DMS79 treated with DMSO at 0.1 percent for 48 hours (cell line): ENCODE data around the gene LRFN5.
"Not testable (repeated sequence)": the region's sequence is repeated elsewhere in the genome, so short reads cannot be mapped to it uniquely, and the experiment has no call there.

Experiments used
- DNase-seq: peaks from one replicate; lab custom pipeline; 2025; lab: John Stamatoyannopoulos, UW

The LRFN5 gene

DNA sequence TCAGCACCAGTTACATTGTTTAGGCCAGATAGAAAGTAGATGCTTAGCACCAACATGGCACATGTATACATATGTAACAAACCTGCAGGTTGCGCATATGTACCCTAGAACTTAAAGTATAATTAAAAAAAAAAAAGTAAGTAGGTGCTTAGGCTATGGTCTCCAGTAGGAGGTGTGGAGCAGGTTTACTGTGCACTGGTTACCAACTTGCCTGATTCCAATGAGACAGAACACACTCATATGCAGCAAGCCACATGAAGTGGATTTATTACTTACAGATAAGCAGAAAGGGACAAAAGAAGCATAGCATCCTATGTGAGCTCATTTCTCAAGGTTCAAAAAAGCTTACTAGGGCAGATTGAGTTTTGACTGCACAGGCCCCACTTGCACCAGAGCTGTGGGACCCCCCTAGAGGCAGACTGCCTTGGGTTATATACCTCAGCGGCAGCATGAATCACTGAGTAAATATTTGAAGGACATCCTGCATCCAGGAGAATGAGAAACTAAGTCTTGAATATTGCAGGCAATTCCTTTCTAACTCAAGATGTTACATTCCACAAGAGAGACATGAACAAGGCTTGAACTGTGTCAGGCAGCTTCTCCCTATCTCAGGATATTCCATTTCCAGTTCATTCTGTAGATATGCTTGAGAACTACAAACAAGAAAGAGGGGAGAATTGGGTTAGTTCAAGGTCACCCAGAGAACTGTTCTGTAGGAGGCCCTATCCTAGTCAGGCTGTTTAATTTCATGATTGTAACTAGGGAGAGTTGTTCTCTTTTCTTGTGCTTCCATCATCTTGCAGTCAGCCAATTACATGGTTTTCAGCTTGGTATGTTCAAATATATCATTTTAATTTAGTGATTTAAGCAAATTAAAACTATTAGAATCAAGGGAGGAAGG is 30.1 kb downstream of the LRFN5 start:
- no peak for DNase-seq

GRCh38 chr14:41641690-41642089 is 35.0 kb downstream of the LRFN5 start:
- no peak for DNase-seq

DNA sequence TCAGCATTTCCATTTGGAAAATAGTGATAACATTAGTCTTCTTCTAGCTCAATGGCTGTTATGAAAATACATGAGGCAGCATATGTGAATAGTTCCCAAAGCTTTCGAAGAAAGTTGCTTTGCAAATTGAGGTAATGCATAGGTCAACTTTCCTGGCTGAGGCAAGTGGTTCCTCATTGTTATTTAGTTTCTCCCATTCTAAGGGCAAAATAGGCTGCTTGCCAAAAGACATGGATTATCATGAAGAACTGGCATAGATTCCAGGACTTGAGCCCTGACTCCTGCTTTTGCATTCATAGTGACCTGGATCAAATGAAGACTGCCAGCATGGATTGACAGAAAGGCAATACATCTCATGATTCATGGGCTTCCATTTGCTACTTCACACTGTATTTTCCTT is 35.7 kb downstream of the LRFN5 start:
- no peak for DNase-seq

DNA sequence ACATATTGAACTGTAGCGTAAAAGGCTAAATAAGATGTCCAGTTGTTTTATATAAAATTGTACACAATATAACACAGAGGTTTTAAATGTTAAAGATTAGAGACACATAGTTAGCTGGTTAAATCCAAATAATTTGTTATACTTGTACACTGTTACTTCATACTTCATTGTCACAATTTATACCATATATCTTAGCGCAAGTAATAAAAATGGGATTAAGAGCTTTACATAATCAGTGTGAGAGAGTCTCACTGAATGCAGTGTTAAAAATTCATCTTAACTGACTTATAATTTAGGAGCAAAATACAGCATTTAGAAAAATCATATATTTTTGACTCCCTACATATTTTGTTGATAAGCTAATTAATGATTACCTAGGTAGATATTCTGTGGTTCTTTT is 36.1 kb downstream of the LRFN5 start:
- no peak for DNase-seq

- no peak for DNase-seq
Measured at GRCh38 chr14:41644606-41645005, 37.9 kb downstream of the LRFN5 start.

GRCh38 chr14:41650802-41651201 is 44.1 kb downstream of the LRFN5 start:
- no peak for DNase-seq

DNA sequence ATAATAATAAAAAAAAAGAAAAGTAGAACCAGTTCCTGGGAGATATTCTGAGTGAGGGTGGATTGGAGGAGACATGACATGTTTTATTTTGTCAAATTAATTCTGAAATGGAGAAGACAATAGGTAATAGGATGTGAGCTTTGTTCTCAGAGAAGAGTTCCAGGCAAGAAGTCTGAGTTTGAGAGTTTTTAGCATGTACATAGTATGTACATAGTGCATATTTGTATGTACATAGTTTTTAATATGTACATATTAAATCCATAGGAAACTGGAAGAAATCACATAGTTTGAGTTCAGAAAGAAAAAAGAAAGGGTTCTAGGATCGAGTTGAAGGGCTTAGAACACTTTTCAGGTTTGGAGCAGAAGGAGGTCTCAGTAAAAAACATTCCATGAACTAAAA is 47.5 kb downstream of the LRFN5 start:
- no peak for DNase-seq

DNA sequence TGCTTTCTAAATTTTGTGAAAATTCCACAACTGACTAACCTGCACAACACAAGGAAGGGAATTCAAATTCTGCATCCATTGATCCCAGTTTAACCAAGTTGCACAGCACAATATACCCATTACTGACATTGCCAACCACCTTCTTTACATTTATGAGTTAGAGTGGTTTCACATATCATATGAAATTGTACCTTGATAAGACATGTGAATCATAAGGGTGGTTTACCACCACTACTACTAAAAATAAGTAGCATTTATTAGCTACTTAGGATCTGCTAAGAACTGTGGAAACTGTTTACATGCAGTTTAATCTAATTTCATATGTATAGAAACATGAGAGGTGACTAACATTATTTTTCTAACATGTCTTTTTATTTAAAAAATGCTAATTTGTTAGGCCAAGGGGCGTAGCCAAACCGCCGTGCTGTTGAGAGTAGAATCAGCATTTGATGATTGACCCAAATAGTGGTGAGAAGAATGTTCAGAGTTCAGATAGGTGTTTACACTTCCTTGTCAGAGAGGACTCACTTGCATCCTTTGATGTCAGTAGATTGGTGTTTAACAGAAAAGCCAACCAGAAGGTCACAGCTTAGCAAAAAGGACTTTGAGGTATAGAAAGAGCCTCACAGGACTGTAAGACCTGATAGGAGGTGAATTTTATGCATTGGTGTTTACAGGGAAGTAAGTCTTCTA is 56.2 kb downstream of the LRFN5 start:
- no peak for DNase-seq

DNA sequence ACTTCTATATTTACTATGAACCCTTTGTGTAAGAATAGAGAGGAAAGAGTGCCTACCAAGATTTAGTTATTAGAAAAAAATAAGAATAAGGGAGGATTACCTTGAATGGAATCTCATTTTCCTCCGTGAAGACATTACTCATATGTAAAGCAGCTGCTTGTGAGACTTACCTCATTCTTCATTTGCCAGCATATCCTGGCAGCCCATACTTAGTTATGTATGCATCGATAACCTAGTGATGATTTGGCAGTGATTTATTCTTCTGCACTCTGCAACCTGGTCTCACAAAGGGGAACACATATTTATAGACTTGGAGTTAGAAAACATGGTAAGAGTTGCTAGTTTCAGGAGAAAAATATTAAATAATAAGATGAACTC is 56.8 kb downstream of the LRFN5 start:
- no peak for DNase-seq

DNA sequence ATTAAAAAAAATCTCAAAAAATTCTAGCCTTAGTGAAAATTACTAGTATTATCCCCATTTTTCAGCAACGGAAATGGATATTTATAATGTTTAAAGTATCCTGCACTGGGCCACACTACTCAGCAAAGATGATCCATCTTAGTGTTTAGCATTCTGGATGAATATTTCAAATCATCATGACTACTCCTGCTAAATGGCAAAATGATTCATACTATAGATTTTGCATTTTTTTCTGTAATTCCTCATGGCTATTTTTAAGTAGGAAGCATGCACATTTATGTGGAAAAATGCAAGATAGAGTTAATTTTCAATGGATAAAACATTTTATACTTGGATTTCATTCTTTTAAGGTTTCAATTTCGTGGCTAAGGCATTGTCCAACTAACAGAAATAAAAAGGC is 59.6 kb downstream of the LRFN5 start:
- no peak for DNase-seq

DNA sequence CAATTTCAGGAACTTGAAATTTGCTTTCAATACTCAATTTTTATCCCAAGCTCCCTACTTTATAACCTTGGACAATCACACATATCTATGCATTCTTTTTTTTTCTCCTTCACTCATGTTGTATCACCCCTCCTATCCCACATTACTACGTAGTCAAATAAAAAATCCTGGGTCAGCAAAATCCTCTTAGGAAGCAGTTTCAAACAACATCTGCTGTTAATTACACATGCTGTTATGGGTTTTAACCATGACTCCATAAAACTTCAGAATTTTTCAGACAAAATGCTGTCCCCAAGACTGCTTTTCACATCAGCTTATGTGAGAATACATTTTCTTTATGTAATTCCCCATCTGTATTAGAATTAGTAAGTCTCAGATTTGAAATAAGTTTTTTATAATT is 61.7 kb downstream of the LRFN5 start:
- no peak for DNase-seq

- DNase-seq: not testable (repeated sequence)
Measured at GRCh38 chr14:41673601-41674000, 66.9 kb downstream of the LRFN5 start.

DNA sequence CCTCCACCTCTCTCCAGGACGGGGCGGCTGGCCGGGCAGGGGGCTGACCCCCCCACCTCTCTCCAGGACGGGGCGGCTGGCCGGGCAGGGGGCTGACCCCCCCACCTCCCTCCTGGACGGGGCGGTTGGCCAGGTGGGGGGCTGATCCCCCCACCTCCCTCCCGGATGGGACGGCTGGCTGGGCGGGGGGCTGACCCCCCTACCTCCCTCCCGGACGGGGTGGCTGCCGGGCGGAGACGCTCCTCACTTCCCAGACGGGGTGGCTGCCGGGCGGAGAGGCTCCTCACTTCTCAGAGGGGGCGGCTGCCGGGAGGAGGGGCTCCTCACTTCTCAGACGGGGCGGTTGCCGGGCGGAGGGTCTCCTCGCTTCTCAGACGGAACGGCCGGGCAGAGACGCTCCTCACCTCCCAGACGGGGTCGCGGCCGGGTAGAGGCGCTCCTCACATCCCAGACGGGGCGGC is 67.9 kb downstream of the LRFN5 start:
- not testable (repeated sequence) for DNase-seq

- no peak for DNase-seq
Measured at GRCh38 chr14:41699486-41699885, 92.8 kb downstream of the LRFN5 start.

DNA sequence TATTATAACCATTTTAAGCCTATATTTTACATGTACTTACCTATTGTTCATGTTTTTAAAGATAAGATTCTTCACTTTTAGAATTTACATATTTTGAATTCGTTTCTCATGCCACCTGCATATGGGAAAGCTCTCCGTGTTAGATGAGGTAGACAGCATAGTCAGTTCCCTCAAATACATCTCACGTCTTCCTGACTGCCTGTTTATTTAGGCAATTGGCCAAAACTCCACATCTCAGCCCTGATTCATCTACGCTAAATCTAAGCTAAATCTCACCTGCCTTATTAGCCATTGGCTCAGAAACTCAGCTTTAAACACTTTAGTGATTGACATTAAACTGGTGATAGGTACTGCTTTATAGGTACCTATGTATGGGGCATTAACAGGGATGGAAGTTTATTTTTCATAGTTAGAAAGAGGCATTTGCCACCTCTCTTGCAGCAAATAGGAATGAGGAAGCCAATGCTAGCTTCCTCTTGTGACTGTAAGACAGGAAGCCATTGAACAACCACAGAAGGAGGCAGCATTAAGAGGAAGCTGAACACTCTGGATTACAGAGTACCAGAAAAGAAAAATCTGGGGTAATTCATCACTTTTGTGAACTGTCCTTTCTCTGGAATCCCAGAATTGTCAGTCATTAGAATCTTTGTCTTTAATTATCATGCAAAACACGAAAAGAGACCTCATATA is 111.9 kb downstream of the LRFN5 start:
- peak; percentile 31 for DNase-seq

GRCh38 chr14:41739203-41739602 is 132.5 kb downstream of the LRFN5 start:
- DNase-seq: no peak

GRCh38 chr14:41743140-41743539 is 136.5 kb downstream of the LRFN5 start:
- DNase-seq: no peak

DNA sequence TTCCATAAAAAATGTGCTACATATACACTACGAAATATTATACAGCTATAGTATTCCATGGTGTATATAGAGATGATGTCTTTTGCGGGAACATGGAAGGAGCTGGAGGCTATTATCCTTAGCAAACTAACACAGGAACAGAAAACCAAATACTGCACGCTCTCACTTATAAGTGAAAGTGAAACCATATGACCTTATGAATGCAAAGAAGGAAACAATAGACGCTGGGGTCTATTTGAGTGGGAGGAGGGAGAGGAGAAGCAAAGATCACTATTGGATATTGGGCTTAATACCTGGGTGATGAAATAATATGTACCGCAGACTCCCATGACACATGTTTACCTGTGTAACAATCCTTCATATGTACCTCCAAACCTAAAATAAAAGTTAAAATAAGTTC is 142.8 kb downstream of the LRFN5 start:
- DNase-seq: no peak

GRCh38 chr14:41750575-41750974 is 143.9 kb downstream of the LRFN5 start:
- DNase-seq: not testable (repeated sequence)

DNA sequence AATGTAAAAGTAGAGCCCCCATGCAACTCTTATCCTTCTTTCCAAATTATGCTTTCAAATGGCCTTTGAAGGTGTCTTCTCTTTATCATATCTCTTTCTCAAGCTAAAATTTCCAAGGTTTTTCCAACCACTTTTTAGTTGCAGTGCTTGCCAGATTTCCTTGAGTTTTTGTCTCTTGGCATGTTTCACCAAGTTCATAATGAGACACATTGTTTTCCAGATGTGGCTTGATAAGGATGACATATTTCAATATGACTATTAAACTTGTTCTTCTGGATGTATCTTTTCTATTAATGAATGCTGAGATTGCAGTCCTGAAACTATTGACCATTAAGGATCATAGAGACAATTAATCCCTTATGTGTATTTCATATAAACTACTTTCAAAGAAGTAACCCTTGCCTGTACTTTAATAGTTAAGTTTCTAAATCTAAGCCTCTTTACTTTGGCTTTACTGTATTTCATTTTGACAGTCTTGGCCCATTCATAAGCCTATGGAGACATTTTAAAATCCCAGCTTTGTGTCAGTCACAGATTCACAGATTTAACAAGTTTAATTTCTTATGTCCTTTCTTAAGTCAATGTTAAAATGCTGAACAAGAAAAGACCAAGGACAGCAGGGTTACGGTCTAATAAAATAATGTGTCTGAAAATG is 151.5 kb downstream of the LRFN5 start:
- DNase-seq: no peak

GRCh38 chr14:41761204-41761603 is 154.5 kb downstream of the LRFN5 start:
- DNase-seq: no peak

DNA sequence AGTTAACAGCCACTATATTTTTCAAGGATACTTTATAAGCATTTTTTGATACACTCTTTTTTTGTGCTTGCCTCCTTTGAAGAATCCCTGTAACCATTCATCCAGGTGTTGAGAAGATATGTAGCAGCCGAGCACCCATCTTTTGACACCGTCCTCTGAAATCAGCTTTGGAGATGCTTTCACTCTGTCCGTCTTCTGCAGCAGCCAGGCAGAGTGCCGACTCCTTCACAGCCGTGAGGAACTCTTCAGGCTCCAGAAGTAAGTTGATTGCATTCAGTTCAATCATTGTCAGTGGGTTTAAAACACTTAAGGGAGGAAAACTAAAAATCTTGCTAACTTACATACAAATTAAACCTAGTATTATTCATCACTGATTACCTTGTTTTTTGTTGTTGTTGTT is 160.1 kb downstream of the LRFN5 start:
- DNase-seq: no peak
